Kidney (tissue), 14 donors: Measurements from ENCODE around the gene ITPR1. TPM values are rescaled to one million over a fixed set of nuclear protein-coding genes. Genes with fewer than 3 reads are reported as not detected.

Source experiments
- DNase-seq, 5 donors: peaks; one replicate each; pipeline ENCODE4 v3.0.0-alpha.2; 2013 to 2020
- FAIRE-seq: peaks from 2 replicates; lab custom pipeline; 2012; peaks lifted over from hg19 to GRCh38; lab: Jason Lieb, UNC
- H3K27ac ChIP-seq, 2 donors: one replicate each; pipeline ENCODE4 v1.7.0; 2013; ENCODE audit warnings: low read depth in 2 of 2, low read length in 2 of 2, inconsistent platforms in 1 of 2
- H3K27me3 ChIP-seq: one replicate; pipeline ENCODE4 v1.7.1; 2013; ENCODE audit warnings: low read length, inconsistent platforms; ENCODE audit not compliant: control insufficient read depth, insufficient read depth
- H3K36me3 ChIP-seq, 3 donors: one replicate each; pipeline versions ENCODE4 v1.7.0 to v1.7.1; 2013; ENCODE audit warnings: low read length in 3 of 3, control low read depth in 1 of 3, inconsistent platforms in 1 of 3; ENCODE audit not compliant: insufficient read depth in 3 of 3, control insufficient read depth in 2 of 3
- H3K4me1 ChIP-seq, 3 donors: one replicate each; pipeline versions ENCODE4 v1.7.0 to v1.7.1; 2013; ENCODE audit warnings: low read length in 3 of 3, inconsistent platforms in 1 of 3, low read depth in 1 of 3; ENCODE audit not compliant: control insufficient read depth in 2 of 3, insufficient read depth in 2 of 3
- H3K4me3 ChIP-seq, 3 donors: one replicate each; pipeline versions ENCODE4 v1.7.0 to v1.8.1; 2013; ENCODE audit warnings: low read length in 3 of 3, control low read depth in 1 of 3, inconsistent platforms in 1 of 3
- H3K9ac ChIP-seq, 3 donors: one replicate each; pipeline versions ENCODE4 v1.7.0 to v1.7.1; 2013; ENCODE audit warnings: low read length in 3 of 3, control low read depth in 1 of 3, inconsistent platforms in 1 of 3
- H3K9me3 ChIP-seq, 3 donors: one replicate each; pipeline versions ENCODE4 v1.7.0 to v1.7.1; 2013; ENCODE audit warnings: low read length in 3 of 3, control low read depth in 1 of 3, inconsistent platforms in 1 of 3; ENCODE audit not compliant: control insufficient read depth in 2 of 3, insufficient read depth in 1 of 3
- intact Hi-C: fragments of 100-400 bp; cut with DNase I; formaldehyde crosslinking; loops from one replicate; pipeline ENCODE4 v1.11.1; 2022
- polyA plus RNA-seq: library from polyadenylated mRNA; stranded (reverse); fragments of 350-450 nt; fragmentation: Illumina TruSeq; extraction: RNeasy Lipid Tissue Mini Kit (QIAGEN cat#74804); gene quantifications from one replicate; pipeline ENCODE4 v1.2.3, GENCODE V29; 2014; ENCODE audit warnings: low read depth, low replicate concordance; ENCODE audit not compliant: insufficient read depth
- total RNA-seq: library from RNA; stranded (reverse); fragmentation: NEBNext Ultra II Directional; extraction: Animal tissue kit (Norgen Biotek cat#: 25700); gene quantifications from one replicate; pipeline ENCODE4 v1.2.1, GENCODE V29; 2021
- TF ChIP-seq, protein P1 (sequence below): IDR thresholded peaks from 3 replicates; pipeline ENCODE4 v1.5.1; 2012; ENCODE audit warnings: mild to moderate bottlenecking, moderate library complexity, borderline replicate concordance; ENCODE audit not compliant: insufficient read depth; ENCODE audit errors: extremely low read depth
- donor health status: control.
- donor health status: control.
- donor health status: control.
- donor health status: control.
- donor health status: control.
- donor health status: DM: yes; HTN: yes; CAD: no.
- donor health status: Normal renal cell carcinoma (clear cell type).

Gene ITPR1
- total and polyA plus RNA-seq, 2 donors from 2014 or later, result 30.2 to 81.2 TPM

DNA sequence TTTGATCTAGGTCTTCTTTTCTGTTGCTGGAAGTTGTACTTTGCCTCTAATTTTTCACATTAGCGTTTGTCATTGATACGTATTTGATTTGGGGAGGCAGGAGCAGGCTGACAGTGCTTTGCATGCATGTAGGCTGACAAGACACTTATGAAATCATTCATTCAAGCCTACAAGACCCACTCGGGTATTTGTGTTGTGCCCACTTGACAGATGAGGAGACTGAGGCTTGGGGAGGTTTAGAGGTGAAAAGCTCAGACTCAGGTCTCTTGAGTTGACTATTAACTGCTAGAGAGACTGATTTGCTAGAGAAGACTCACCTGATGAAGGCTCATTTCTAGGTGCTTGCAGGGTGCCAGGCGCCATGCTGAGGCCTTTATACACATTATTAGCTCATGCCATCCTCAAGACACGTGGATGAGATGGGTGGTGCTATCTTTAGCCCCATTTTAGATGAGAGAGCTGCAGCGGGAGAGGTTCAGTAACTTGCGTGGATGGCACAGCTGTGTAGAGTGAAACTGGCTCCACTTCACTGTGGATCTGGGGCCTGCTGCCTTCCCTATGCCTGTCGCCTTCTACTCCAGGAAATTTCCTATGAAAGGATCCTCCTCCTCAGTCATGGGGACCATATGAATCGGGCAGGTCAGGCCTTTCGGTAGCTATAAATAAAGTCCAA is 192.7 kb downstream of the ITPR1 start:
- peaks cover 10 to 39% (median 32%) of the 10 kb centered on the region in 3 donors for H3K36me3 ChIP-seq
- H3K9ac ChIP-seq, result no peak overlapping the region
- TF ChIP-seq, protein P1, sequence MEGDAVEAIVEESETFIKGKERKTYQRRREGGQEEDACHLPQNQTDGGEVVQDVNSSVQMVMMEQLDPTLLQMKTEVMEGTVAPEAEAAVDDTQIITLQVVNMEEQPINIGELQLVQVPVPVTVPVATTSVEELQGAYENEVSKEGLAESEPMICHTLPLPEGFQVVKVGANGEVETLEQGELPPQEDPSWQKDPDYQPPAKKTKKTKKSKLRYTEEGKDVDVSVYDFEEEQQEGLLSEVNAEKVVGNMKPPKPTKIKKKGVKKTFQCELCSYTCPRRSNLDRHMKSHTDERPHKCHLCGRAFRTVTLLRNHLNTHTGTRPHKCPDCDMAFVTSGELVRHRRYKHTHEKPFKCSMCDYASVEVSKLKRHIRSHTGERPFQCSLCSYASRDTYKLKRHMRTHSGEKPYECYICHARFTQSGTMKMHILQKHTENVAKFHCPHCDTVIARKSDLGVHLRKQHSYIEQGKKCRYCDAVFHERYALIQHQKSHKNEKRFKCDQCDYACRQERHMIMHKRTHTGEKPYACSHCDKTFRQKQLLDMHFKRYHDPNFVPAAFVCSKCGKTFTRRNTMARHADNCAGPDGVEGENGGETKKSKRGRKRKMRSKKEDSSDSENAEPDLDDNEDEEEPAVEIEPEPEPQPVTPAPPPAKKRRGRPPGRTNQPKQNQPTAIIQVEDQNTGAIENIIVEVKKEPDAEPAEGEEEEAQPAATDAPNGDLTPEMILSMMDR, result no peak
- no peak for FAIRE-seq
- H3K4me1 ChIP-seq, result peaks cover 0 to 2% (median 0%) of the 10 kb centered on the region in 3 donors
- no peak overlapping the region for H3K4me3 ChIP-seq
- H3K27me3 ChIP-seq, result no peaks in the 10 kb centered on the region
- H3K9me3 ChIP-seq, result peaks cover 0 to 2% (median 0%) of the 10 kb centered on the region in 3 donors
- intact Hi-C loops, result no loop called here
- DNase-seq, result no peak
- H3K27ac ChIP-seq, result no peak overlapping the region

DNA sequence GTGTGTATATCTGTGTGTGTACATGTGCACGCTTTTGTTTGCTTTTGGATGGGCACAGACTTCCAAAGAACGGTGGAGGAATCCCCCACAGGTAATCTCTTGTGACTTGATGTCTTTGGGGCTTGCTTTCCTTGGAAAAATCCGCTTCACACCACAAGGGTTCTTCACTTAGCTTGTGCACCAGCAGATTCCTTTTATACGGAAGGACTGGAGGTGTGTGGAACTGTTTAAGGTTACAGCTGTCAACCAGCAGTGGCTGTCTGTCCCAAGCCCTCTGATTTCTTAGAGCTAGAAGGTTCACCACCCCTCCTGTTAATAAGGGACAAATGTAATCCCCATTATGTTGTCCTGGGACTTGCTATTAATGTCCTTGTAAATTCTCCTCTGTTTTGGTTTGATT is 193.5 kb downstream of the ITPR1 start:
- H3K9me3 ChIP-seq, result peaks cover 0 to 2% (median 0%) of the 10 kb centered on the region in 3 donors
- intact Hi-C loops, result no loop called here
- H3K4me3 ChIP-seq, result no peak overlapping the region
- peaks cover 0 to 2% (median 0%) of the 10 kb centered on the region in 3 donors for H3K4me1 ChIP-seq
- H3K9ac ChIP-seq, result no peak overlapping the region
- DNase-seq, result no peak
- H3K27me3 ChIP-seq, result no peaks in the 10 kb centered on the region
- no peak overlapping the region for H3K27ac ChIP-seq
- peaks cover 10 to 31% (median 30%) of the 10 kb centered on the region in 3 donors for H3K36me3 ChIP-seq
- FAIRE-seq, result no peak
- TF ChIP-seq, protein P1, result no peak

DNA sequence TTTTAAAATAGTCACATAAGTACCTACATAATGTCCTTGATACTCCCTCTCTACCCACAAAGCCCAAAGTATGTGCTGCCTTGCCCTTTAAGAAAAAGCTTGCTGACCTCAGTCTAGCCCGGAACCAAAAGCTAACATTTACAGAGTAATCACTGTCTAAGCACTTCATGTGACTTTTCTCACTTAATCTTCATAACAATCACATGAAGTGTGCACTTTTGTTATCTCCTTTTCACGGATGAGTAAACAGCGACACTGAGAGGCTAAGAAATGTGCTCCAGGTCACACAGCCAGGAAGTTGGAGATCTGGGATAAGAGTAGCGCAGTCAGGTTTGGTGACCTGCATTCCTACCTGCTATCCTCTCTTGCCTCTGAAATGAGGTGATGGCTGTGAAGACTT is 194.0 kb downstream of the ITPR1 start:
- H3K27ac ChIP-seq, result peak overlapping the region in 1 of 2 donors; percentile 2
- H3K9me3 ChIP-seq, result peaks cover 0 to 2% (median 0%) of the 10 kb centered on the region in 3 donors
- no peaks in the 10 kb centered on the region for H3K27me3 ChIP-seq
- H3K4me1 ChIP-seq, result peaks cover 0 to 2% (median 0%) of the 10 kb centered on the region in 3 donors
- peaks cover 10 to 31% (median 30%) of the 10 kb centered on the region in 3 donors for H3K36me3 ChIP-seq
- FAIRE-seq (no peak), DNase-seq (no peak)
- intact Hi-C loops, result no loop called here
- TF ChIP-seq, protein P1, result no peak
- no peak overlapping the region for H3K4me3 ChIP-seq
- no peak overlapping the region for H3K9ac ChIP-seq
